ENCODE data around the gene DGKB. TPM values are rescaled to one million over a fixed set of nuclear protein-coding genes. Genes with fewer than 3 reads are reported as not detected.

Gene DGKB
- total and polyA plus RNA-seq, 12 donors: 0.07 to 5.8 (median 1.5) TPM; not detected in 3

DNA sequence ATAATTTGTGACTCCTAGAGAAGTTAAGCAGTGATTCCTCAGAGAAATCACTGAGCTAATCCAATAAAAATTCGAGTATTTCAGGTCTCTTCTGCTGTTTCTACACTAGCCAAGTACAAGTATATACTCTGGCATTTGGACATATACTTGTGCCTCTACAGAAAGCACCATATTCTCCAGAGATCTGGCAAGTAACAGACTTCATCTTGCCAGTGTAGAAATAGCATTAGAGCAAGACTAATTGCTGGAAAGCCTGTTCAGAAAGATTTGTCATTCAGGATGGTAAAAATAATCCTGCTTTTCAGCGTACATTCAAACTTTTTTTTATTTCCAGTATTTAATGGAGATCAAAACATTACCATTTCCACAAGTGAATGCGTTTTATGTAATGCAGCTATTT lies 502.3 kb downstream of the DGKB start:
- 57 to 67% (median 66%) methylated on average over 3 of the region's 3 CpGs for WGBS, 4 donors
- no peak for DNase-seq
- Histone ChIP-seq H3K4me3 (no peak overlapping the region), H3K27ac (no peak overlapping the region), H3K27me3 (no peaks in the 10 kb centered on the region), H3K9me3 (replicated peaks in 1 of 3) (no peaks in the 10 kb centered on the region), H3K4me1 (replicated peaks in 1 of 2) (no peaks in the 10 kb centered on the region), H3K36me3 (replicated peaks in 1 of 2) (no peaks in the 10 kb centered on the region)
- TF ChIP-seq POLR2A (IDR thresholded peaks at IDR 0.05): no peak
- TF ChIP-seq, protein P1, sequence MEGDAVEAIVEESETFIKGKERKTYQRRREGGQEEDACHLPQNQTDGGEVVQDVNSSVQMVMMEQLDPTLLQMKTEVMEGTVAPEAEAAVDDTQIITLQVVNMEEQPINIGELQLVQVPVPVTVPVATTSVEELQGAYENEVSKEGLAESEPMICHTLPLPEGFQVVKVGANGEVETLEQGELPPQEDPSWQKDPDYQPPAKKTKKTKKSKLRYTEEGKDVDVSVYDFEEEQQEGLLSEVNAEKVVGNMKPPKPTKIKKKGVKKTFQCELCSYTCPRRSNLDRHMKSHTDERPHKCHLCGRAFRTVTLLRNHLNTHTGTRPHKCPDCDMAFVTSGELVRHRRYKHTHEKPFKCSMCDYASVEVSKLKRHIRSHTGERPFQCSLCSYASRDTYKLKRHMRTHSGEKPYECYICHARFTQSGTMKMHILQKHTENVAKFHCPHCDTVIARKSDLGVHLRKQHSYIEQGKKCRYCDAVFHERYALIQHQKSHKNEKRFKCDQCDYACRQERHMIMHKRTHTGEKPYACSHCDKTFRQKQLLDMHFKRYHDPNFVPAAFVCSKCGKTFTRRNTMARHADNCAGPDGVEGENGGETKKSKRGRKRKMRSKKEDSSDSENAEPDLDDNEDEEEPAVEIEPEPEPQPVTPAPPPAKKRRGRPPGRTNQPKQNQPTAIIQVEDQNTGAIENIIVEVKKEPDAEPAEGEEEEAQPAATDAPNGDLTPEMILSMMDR (IDR thresholded peaks at IDR 0.05): no peak
- intact Hi-C loops (cut with DNase I): no loop called here

DNA sequence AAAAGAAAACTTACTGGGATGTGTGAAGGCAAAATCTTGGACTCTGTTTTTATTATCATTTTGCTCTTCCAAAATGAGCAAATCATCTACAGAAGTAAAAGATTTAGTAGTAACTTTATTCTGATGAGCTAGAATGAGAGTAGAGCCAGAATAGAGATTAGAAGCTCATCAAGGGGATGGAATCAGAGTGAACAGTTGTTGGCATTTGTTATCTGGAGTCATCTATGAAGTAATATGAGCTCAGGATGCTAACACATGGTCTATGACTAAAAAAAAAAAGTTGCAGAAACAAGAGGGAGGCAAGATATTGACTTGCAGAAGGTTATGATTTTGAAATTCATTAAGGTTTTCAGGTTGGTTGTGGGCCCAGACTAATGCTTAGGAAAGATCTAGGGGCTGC lies 504.0 kb downstream of the DGKB start:
- TF ChIP-seq, protein P1 (IDR thresholded peaks at IDR 0.05): no peak
- TF ChIP-seq POLR2A (IDR thresholded peaks at IDR 0.05): no peak
- Histone ChIP-seq H3K27me3 (no peaks in the 10 kb centered on the region), H3K4me3 (no peak overlapping the region), H3K4me1 (replicated peaks in 1 of 2) (no peaks in the 10 kb centered on the region), H3K9me3 (replicated peaks in 1 of 3) (no peaks in the 10 kb centered on the region), H3K27ac (no peak overlapping the region), H3K36me3 (replicated peaks in 1 of 2) (no peaks in the 10 kb centered on the region)
- intact Hi-C loops (cut with DNase I): no loop called here
- no peak for DNase-seq

DNA sequence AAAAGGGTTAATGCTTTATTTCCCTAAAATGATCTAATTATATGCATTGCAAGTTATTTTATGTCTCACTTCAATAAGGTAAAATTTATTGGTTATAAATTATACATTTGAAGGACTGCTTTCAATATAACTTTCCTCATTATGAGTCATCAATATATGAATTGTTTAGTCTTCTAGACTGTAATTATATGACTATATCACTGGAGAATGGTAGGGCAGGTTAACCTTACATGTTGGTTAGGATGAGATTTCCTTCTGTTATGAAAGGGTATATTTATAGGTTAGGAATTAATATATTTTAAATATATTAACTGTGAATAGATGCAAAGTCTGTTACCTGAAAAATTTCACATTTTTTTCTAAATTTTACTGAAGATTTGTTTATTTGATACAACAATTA lies 506.7 kb downstream of the DGKB start:
- H3K27me3 ChIP-seq: no peaks in the 10 kb centered on the region
- intact Hi-C loops (cut with DNase I): no loop called here
- no peak for TF ChIP-seq POLR2A (IDR thresholded peaks at IDR 0.05)
- TF ChIP-seq, protein P1 (IDR thresholded peaks at IDR 0.05): no peak
- H3K4me1 ChIP-seq (replicated peaks in 1 of 2): no peaks in the 10 kb centered on the region
- no peak overlapping the region for H3K27ac ChIP-seq
- no peaks in the 10 kb centered on the region for H3K36me3 ChIP-seq (replicated peaks in 1 of 2)
- H3K9me3 ChIP-seq (replicated peaks in 1 of 3): no peaks in the 10 kb centered on the region
- no peak overlapping the region for H3K4me3 ChIP-seq
- no peak for DNase-seq

DNA sequence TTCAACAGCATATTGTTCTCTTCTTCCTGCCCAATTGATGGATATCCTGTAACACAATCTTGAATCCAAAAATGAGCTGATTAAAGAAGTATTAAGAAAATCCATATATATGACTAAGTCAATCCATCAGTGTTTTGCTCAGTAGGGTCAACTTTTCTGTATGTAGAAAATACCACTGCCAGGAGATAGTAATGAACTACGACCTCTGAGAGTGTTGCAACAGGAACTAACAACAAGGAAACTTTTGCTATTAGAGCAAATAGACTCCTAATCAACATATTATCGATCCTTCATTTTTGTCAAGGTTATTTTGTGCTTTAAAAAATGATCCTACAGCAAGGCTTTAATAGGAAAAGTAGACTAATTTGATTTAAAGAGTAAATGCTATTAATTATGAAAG lies 507.8 kb downstream of the DGKB start:
- Histone ChIP-seq H3K9me3 (replicated peaks in 1 of 3) (no peaks in the 10 kb centered on the region), H3K4me1 (replicated peaks in 1 of 2) (no peaks in the 10 kb centered on the region), H3K36me3 (replicated peaks in 1 of 2) (no peaks in the 10 kb centered on the region), H3K4me3 (no peak overlapping the region), H3K27me3 (no peaks in the 10 kb centered on the region), H3K27ac (no peak overlapping the region)
- no peak for DNase-seq
- intact Hi-C loops (cut with DNase I): no loop called here
- TF ChIP-seq, protein P1 (IDR thresholded peaks at IDR 0.05): no peak
- no peak for TF ChIP-seq POLR2A (IDR thresholded peaks at IDR 0.05)
- WGBS, 4 donors: 72 to 89% (median 74%) methylated on average over 2 of the region's 2 CpGs

All from adrenal gland (tissue), 12 donors.